Measurements from ENCODE around the gene TADA3.

DNA sequence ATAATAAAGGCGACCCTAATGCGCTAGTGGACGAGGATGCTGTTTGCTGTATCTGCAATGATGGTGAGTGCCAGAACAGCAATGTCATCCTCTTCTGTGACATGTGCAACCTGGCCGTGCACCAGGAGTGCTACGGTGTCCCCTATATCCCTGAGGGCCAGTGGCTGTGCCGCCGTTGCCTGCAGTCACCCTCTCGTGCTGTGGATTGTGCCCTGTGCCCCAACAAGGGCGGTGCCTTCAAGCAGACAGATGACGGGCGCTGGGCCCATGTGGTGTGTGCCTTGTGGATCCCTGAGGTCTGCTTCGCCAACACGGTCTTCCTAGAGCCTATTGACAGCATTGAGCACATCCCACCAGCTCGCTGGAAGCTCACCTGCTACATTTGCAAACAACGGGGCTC, 53.1 kb downstream of the TADA3 start:
- no peak for TF ChIP-seq POLR2A (IDR thresholded peaks at IDR 0.05; ENCODE audit: low read length)
- TF ChIP-seq GATA1 (IDR thresholded peaks at IDR 0.05; ENCODE audit: low read depth, low read length): no peak
